Fibroblast of pulmonary artery (primary cell): ENCODE results near the gene MYH11.
"Not testable (repeated sequence)": the region's sequence is repeated elsewhere in the genome, so short reads cannot be mapped to it uniquely, and the experiment has no call there.

Experiments used
- DNase-seq: peaks from one replicate; pipeline ENCODE4 v3.0.0-alpha.2; 2010; ENCODE audit warnings: low read depth
- H3K4me3 ChIP-seq: replicated peaks from 2 replicates; pipeline ENCODE4 v1.5.1; 2011; ENCODE audit warnings: low read depth, mild to moderate bottlenecking, control low read depth, low read length, moderate library complexity
- CTCF ChIP-seq: IDR thresholded peaks from 2 replicates; pipeline ENCODE4 v1.5.1; 2011; ENCODE audit warnings: mild to moderate bottlenecking, control low read depth, low read length, inconsistent platforms; ENCODE audit errors: missing control alignments

MYH11 gene

GRCh38 chr16:15739950-15740349 is 116.9 kb downstream of the MYH11 start:
- no peak for TF ChIP-seq CTCF
- no peak overlapping the region for H3K4me3 ChIP-seq
- DNase-seq, result no peak

- TF ChIP-seq CTCF, result no peak
- no peak overlapping the region for H3K4me3 ChIP-seq
- DNase-seq, result no peak
Measured at GRCh38 chr16:15739464-15739863, 117.4 kb downstream of the MYH11 start.

GRCh38 chr16:15737140-15737644 is 119.6 kb downstream of the MYH11 start:
- no peak for TF ChIP-seq CTCF
- no peak for DNase-seq
- no peak overlapping the region for H3K4me3 ChIP-seq

- TF ChIP-seq CTCF, result no peak
- DNase-seq, result no peak
- H3K4me3 ChIP-seq, result no peak overlapping the region
Measured at GRCh38 chr16:15736529-15736928, 120.3 kb downstream of the MYH11 start.

- H3K4me3 ChIP-seq, result no peak overlapping the region
- DNase-seq, result no peak
- no peak for TF ChIP-seq CTCF
Measured at GRCh38 chr16:15735610-15736009, 121.2 kb downstream of the MYH11 start.

GRCh38 chr16:15732416-15732815 is 124.4 kb downstream of the MYH11 start:
- TF ChIP-seq CTCF, result no peak
- H3K4me3 ChIP-seq, result no peak overlapping the region
- DNase-seq, result no peak

- no peak overlapping the region for H3K4me3 ChIP-seq
- TF ChIP-seq CTCF, result no peak
- no peak for DNase-seq
Measured at GRCh38 chr16:15729152-15729551, 127.7 kb downstream of the MYH11 start.

- not testable (repeated sequence) for H3K4me3 ChIP-seq, DNase-seq
Measured at GRCh38 chr16:15727697-15728096, 129.1 kb downstream of the MYH11 start.
